Measurements from ENCODE around the gene TTC16.
A peak's percentile ranks its signal among the peaks of the same experiment; 100 is the strongest.

TTC16 gene

DNA sequence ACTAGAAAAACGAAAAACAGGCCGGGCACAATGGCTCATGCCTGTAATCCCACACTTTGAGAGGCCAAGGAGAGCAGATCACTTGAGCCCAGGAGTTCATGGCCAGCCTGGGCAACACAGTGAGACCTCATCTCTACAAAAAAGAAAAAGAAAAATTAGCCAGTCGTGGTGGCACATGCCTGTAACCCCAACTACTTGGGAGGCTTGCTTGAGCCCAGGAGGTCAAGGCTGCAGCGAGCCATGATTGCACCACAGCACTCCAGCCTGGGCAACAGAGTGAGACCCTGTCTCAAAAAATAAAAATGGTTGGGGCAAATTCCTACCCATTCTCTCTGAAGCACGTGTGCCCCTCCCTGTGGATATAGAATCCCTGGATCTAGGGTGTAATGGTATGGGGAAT is 17.5 kb upstream of the TTC16 start:
- no peak for DNase-seq (ENCODE audit: low read depth in 2 of 2)

DNA sequence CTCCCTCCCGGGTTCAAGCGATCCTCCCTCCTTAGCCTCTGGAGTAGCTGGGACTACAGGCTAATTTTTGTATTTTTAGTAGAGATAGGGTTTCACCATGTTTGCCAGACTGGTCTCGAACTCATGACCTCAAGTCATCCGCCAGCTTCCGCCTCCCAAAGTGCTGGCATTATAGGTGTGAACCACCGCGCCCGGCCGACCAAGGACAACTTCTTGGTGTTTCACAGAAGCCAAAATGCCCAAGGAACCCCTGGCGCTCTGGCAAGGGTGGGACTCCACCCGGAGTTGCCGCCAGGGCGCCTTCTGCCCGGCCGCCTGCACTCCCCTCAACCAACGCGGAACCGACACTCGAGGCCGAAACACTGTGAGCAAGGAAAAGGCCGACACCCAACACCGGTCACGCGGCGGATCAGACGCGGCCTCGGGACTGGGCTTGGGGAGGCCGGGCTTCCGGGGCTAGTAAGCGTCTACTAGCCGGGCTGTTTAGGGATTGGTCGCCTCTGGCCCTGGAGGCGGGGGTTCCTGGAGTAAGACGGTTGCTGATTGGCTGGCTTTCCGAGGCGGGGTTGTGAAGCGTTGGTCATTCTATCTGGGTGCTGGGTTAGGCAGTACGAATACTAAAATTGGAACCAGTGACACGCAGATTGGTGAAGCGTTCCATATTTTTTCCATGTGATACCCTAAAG is 16.8 kb upstream of the TTC16 start:
- DNase-seq (ENCODE audit: low read depth in 2 of 2), result peak; percentile 78 to 85

DNA sequence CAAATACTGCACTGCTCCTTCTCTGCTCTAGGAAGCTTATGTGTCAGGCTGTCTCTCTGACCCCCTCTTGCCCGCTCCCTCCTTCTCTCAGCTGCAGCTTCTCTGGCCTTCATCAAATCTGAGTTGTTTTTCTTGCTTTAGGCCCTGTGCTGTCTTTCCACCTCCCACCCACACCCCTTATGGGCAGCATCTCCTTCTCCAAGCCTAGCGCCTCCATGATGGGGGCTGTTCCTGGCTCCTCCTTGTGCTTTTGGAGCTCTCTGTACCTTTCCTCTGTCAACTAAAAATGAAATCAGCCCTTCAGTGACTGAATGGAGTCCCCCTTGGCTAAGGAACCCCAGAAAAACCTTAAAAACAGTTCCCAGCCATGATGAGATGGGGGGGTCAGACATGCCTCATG is 15.7 kb upstream of the TTC16 start:
- no peak for DNase-seq (ENCODE audit: low read depth in 2 of 2)

DNA sequence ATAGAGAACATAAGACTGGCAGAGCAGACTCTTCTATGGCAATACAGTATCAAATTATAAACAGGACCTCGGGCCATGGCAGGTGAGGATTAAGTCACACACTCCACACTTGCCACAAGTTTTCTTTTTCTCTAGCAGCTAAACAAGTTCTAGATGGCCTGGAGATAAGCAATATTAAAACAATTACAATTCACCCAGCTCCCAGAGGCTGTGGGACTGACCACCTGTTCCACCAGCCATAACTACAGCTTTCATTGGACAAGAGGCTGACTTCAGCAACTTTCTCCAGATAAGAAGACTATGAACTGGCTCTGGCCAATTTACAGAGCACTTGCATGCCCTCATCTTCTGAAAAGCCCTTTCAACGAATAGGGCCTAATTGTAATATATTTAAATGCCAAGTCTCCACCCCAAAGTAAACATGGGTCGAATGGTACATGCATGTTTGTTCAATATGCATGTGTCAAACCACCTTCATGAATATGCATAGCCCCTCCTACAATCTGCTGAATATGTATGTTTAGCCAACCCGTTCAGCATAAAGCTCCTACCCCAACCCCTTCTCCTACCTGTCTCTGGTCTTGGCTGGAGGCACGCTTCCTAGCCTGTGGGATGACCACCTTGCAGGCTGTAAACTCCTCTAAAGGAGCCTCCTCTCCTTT is 15.2 kb upstream of the TTC16 start:
- DNase-seq (ENCODE audit: low read depth in 2 of 2), result no peak

DNA sequence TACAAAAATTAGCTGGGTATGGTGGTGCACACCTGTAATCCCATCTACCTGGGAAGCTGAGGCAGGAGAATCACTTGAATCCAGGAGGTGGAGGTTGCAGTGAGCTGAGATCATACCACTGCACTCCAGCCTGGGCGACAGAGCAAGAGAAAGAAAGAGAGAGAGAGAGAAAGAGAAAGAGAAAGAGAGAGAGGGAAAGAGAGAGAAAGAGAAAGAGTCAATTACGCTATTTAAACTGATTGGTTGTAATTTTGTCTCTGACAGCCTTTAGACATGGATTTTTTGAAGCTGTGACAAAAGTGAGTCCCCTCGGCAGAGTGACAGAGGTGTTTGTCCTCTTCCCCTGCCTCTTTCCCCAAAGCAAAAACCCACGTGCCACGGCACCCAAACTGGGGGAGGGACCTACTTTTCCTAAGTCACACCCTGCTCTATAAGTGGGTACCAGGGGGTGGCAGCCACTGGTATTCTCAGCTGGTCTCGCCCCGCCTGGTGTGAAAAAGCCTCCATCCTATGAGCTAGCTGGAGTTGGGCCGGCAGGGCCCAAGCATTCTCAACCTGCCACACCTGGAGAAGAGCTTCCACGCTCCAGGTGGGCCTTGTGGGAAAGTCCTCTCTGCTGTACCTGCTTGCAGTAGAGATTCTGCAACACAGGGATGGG is 12.5 kb upstream of the TTC16 start:
- DNase-seq (ENCODE audit: low read depth in 2 of 2), result no peak

DNA sequence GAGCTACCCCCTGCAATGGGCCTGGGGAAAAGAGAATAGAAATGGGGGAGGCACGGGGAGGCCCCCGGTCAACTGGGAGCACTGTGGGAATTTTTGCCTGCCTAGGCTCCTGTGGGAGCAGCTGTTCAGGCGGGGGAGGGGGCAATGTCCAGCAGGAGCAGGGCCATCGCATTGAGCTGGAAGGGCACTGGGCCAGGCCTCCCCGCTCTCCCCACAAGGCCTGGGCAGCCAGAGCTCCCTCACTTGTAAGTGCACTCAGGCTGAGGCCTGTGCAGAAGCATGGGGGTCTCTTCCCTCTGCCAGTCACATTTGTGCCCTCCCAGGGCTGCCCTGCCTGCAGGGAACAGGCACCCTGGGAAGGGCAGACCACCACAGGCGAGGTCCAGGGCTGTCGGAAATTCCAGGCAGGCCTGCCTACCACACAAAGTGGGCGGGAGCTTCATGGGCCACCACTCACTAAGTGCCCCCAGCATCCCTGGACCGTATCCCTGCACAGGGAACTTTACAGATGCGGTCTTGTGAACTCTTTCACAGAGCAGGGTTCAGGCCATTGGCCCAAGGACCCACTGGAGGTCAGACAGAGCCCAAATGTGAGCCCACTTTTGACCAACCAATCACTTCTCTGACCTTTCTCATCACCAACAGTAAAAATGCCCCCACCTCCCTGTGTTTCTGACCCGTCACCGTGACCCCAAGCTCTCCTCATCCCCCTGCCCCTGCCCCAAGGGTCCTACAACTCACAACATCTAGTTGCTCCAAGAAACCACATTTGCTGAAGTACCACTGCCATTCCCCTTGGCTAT is 10.1 kb upstream of the TTC16 start:
- DNase-seq (ENCODE audit: low read depth in 2 of 2), result no peak

DNA sequence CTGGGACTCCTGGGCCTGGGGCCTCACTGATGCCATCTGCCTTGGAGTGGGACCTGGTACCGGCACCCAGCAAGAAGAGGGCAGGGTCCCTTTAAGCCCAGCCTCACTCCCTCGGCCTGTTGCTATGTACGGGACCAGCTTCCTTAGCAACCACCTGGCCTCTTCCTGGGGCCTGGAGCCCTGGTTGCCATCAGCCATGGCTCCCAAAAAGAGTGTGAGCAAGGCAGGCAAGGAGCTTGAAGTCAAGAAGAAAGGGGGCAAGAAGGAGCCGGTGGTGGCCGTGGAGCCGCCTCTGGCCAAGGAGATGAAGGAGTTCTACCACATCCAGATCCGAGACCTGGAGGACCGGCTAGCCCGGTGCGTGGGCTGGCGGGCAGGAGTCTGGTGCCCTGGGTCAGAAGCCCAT is 9.0 kb upstream of the TTC16 start, which contains the start of gene CFAP157:
Gene CFAP157, plus strand, starts transcription at position 153 of the 406 bp plus-strand sequence. Its CDS starts 44 bp downstream, at position 197.
- DNase-seq (ENCODE audit: low read depth in 2 of 2), result no peak

DNA sequence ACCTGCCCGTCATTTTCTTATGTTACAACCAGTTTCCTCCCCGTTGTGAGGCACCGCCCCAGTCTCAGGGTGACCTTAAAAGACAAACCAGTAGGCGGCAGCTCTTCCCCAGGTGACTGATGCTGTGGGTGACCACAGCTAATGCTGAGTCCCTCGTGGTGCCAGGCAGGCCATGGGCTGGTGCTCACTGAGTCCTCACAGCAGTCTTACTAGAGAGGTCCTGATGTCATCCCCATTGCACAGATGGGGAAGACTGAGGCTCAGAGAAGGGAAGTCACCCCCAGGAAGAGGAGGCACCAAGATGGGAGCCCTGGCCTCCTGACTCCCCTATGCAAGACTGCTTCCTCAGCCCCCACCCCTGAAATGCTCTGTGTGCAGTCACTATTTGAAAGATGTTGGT is 8.1 kb upstream of the TTC16 start:
- peak; percentile 29 to 39 for DNase-seq (ENCODE audit: low read depth in 2 of 2)

DNA sequence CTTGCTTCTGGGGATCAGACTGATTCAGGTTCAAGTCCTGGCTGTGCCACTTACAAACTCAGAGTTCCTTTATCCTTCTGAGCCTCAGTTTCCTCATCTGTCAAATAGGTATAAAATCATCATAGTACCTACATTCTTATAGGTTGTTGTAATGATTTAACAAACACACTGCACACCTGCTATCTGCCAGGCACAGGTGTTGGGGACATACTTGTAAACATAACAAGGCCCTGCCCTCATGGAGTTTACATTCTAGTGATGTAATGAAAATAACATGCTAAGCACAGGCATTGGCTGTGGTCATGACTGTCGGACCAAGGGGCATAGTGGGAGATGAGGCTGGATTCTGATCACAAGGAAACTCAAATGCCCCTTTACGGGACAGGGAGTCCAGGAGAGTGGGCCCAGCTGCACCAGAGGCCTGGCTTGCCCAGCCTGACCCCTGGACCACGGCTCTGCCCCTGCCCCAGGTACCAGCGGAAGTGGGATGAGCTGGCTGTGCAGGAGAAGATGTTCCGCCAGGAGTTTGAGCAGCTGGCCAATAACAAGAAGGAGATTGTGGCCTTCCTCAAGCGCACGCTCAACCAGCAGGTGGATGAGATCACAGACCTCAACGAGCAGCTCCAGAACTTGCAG is 6.8 kb upstream of the TTC16 start:
- DNase-seq (ENCODE audit: low read depth in 2 of 2), result no peak

DNA sequence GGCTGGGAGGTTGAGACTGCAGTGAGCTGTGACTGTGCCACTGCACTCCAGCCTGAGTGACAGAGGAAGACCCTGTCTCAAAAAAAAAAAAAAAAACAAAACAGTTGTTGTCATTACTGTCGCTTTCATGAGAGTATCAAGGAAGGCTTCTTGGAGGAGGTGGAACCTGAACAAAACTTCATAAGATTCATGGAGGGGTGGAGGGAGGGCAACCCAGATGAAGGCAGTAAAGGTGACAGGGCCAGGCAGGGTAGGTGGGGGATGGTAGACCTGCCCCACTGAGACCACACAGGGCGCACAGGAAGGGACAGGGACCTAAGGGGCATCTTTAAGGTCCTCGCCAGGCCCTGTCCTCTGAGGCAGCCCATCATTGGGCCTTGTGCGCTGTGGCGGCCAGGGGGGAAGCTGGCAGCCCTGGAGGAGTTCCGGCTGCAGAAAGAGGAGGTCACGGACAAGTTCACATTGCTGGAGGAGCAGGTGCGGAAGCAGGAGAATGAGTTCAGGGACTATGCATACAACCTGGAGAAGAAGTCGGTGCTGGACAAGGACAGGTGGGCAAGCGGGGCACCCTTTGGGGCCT is 5.6 kb upstream of the TTC16 start:
- no peak for DNase-seq (ENCODE audit: low read depth in 2 of 2)

DNA sequence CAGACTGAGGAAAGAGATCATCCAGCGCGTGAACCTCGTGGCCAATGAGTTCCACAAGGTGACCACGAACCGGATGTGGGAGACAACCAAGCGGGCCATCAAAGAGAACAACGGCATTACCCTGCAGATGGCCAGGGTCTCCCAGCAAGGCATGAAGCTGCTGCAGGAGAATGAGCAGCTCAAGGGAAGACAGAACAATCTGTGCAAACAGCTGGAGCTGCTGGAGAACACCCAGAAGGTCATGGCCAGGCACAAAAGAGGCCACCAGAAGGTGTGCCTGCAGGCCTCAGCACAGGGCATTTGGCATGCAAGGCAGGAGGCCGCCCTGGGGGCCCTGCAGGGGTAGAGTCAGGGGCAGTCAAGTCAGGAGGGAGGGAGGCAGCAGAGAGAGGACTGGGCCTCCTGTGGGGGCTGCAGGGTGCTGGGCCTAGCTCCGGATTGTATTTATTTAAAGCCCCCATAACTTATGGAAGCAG is 4.6 kb upstream of the TTC16 start:
- no peak for DNase-seq (ENCODE audit: low read depth in 2 of 2)

DNA sequence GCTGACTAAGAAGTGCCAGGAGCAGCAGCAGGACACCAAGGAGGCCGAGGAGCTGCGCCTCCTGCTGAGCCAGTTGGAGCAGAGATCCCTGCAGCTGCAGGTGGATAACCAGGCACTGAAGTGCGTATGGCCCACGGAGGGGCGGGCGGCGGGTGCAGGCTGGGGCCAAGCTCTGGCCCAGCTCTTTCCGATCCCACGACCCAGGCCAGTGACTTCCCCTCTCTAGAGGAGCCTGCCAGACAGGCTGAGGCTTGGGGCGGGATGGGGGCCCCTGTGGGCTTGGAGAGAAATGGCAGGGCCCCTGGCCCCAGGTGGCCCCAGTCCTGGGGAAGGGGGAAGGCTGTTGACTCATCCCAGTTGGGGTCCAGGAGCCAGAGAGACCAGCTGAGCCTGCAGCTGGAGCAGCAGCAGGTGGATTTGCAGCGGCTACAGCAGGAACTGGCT is 4.0 kb upstream of the TTC16 start:
- DNase-seq (ENCODE audit: low read depth in 2 of 2), result no peak

DNA sequence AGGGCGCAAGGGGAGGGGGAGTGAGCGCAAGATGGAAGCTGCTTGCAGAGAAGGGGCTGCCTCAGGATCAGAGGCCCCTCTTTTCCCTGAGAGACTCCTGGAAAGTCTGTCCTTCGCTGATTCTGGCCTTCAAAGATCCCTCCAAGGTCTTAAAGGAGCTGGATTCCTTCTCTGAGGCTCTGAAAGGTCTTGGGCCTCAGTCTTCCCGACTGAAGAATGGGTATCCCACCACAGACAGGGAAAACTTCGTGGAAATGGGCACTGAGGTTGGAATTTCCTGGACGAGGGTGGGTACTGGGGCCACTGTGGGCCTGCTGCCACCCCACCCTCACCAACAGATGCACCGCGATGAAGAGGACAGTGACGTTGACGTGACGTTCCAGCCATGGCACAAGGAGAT is 3.5 kb upstream of the TTC16 start:
- no peak for DNase-seq (ENCODE audit: low read depth in 2 of 2)

DNA sequence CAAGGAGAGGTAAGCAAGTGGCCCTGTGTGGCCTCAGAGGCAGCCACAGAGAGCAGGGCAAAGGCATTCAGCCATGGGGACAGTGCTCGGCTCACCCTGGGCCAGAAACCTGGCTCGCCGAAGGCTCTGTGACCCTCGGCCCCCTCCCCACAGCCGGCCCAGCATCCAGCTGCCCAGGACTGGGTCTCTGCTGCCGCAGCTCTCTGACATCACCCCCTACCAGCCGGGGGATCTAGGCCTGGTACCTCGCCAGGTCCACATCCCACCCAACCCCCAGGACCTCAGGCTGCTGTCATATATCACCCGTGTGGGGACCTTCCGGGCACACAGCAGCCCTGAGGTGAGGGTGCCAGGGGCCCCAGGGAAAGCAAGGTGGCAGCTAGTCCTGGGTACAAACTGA is 3.0 kb upstream of the TTC16 start:
- no peak for DNase-seq (ENCODE audit: low read depth in 2 of 2)

DNA sequence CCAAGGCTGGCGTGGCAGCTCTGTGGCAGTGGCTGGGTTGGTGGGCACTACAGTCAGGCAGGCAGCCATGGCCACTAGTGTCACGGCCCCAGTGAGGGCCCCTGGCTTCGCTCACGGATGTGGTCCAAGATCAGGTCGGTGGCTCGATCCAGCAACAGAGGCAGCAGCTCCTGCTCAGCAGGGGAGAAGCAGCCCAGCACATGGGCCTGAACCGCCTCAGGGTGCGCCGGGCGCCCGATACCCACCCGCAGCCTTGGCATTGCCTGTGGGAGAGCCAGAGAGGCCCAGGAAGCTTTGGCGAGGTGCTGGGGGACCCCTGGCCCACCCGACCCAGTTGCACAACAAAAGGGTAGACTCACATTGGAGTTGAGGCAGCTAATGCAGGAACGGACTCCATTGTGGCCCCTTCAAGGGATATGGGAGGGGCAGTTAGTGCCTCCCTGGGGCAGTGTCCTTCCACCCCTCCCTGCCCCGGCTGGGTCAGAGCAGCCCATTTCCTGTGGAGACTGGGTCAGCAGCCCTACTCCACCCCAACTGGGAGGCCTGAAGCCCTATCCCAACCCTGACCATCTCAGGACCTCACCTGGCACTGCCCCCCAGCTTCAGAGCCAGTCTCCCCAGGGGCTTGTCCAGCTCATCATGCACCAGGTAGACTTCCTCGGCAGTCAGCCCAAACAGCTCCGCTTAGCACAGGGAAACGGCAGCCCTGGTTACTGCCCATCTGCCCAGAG is 1.7 kb upstream of the TTC16 start:
- no peak for DNase-seq (ENCODE audit: low read depth in 2 of 2)

DNA sequence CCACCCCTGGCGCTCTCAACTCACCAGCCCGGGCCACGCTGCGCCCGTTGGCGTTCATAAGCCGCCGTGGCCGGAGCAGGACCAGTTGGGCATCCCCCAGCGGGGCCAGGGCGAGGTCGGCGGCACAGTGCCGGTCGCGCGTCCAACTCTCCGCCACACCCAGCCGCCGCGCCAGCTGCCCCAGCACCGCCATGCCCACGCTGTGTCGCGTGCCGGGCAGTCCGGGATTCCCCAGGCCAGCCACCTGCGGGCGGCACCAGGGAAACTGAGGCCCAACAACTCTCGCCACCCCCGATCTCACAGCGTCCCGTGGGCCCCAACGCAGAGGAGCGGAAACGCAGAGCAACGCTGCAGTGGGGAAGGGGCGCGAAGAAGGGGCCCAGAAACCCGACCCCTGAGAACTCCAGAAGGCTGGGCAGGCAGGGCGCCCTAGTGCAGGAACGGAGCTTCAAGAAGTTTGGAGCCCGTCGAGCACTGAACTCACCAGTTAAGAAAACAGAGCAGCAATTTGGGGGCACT is 869 bp upstream of the TTC16 start:
- no peak for DNase-seq (ENCODE audit: low read depth in 2 of 2)

DNA sequence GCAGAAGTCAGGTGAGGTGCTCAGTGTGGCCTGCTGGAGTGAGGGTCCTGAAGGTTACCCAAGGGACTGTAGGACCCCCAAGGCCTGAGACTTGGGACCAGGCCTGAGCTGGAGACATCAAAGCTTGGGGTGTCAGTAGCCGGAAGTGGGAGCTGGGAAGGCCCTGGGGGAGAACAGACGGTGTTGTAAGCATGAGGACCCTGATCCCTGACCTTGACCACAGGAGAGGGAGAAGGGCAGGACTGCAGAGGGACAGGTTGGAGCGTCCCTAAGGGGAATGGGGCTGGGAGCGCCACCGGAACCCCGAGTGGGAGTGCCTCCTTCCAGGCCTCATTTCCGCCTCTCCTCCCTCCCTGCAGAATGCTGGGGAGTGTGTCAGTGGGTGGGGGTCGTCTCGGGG is 533 bp downstream of the TTC16 start:
- DNase-seq (ENCODE audit: low read depth in 2 of 2), result no peak

DNA sequence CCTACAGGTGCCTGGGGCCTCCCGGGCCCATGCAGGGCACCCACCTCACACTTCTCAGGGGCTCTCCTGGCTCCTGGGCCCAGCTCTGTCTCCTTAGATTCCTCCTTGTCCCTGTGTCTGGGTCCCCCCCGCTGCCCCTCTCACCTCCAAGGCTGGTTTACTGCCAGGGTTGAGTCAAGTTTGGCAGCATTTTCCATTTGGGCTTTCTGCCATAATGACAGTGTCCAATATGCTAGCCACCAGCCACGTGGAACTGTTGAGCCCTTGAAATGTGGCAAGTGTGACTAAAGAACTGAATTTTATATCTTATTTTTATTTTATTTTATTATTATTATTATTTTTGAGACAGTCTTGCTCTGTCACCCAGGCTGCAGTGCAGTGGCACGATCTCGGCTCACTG is 1.9 kb downstream of the TTC16 start:
- no peak for DNase-seq (ENCODE audit: low read depth in 2 of 2)

DNA sequence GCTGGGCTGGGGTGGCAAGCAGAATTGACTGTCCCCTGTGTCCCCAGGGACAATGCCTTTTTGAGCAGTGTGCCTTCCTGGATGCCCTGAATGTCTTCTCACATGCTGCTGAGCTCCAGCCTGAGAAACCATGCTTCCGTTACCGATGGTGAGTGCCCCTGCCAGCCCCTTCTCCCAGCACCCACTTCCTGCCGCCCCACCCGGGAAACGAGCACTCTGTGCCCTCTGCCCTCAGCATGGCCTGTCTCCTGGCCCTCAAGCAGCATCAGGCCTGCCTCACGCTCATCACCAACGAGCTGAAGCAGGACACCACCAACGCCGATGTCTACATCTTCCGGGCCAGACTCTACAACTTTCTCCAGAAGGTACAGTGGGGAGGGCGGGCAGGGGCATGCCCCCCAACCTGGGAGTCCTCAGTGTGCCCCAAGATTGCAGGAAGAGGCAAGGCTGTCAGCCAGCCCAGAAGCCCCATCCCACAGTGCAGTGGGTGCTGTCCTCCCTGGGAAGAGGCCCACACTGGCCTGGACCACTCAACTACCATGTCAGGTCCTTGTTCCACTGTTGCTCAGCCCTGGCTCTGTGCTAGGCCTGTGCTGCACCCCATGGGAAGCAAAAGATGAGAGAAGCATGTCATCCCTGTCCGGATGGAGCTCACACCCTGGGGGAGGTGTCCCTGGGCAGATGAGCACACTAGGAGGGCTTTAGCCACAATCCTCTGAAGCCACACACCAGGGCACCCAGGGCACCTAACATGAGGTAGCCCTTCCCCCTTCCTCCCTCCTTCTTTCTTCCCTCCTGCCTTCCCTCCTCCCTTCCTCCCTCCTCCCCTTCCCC is 4.4 kb downstream of the TTC16 start:
- DNase-seq (ENCODE audit: low read depth in 2 of 2), result no peak
